ENCODE results near the gene SELENOT.

The SELENOT gene

DNA sequence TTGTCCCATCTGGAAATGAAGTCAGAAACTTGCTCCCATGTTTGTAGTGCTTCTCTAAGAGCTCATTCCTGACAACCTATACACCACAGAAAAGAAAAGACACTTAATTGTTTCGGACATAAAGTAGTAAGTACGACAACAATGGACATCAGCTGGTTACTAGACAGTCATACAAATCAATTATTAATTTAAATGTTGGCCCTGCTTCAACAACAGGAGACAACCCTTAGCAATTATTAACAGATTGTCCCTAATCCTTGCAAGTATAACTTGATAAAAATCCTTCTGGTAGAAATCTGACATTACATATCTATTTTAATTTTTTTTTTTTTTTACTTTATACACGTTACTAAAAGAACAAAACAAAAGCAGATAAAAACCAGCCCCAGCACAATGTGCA lies 70.8 kb downstream of the SELENOT start:
- DNase-seq = no peak

- DNase-seq = no peak
Observed at GRCh38 chr3:150675587-150675986, 72.5 kb downstream of the SELENOT start.
